DLD1 (cell line): Measurements from ENCODE around the gene TCHP.

Experiments
- in situ Hi-C: cut with HindIII; loops from 2 replicates; pipeline ENCODE4 v1.10.0; 2017; ENCODE audit warnings: low sequenced_read_pairs

TCHP gene

GRCh38 chr12:109931143-109931542 lies 31.1 kb downstream of the TCHP start:
- in situ Hi-C loops, result no loop called here

GRCh38 chr12:109932878-109933503 lies 32.9 kb downstream of the TCHP start:
- in situ Hi-C loops, result no loop called here

GRCh38 chr12:109934026-109934425 lies 34.0 kb downstream of the TCHP start:
- in situ Hi-C loops, result no loop called here

- in situ Hi-C loops, result no loop called here
Observed at GRCh38 chr12:109937371-109937770, 37.3 kb downstream of the TCHP start.

- in situ Hi-C loops, result no loop called here
Observed at GRCh38 chr12:109938947-109939346, 38.9 kb downstream of the TCHP start.

- in situ Hi-C loops, result no loop called here
Observed at GRCh38 chr12:109939504-109939903, 39.4 kb downstream of the TCHP start.

GRCh38 chr12:109940339-109940923 lies 40.4 kb downstream of the TCHP start:
- in situ Hi-C loops, result no loop called here

GRCh38 chr12:109943811-109944210 lies 43.7 kb downstream of the TCHP start:
- in situ Hi-C loops, result no loop called here

GRCh38 chr12:109944561-109945359 lies 44.7 kb downstream of the TCHP start:
- in situ Hi-C loops, result no loop called here

- in situ Hi-C loops, result no loop called here
Observed at GRCh38 chr12:109946505-109946904, 46.4 kb downstream of the TCHP start.

- in situ Hi-C loops, result no loop called here
Observed at GRCh38 chr12:109946913-109947312, 46.8 kb downstream of the TCHP start.

GRCh38 chr12:109947521-109947920 lies 47.4 kb downstream of the TCHP start:
- in situ Hi-C loops, result no loop called here

GRCh38 chr12:109948368-109948767 lies 48.3 kb downstream of the TCHP start:
- in situ Hi-C loops, result no loop called here

- in situ Hi-C loops, result no loop called here
Observed at GRCh38 chr12:109949089-109949488, 49.0 kb downstream of the TCHP start.

GRCh38 chr12:109950625-109951024 lies 50.6 kb downstream of the TCHP start:
- in situ Hi-C loops, result no loop called here

GRCh38 chr12:109951136-109951535 lies 51.1 kb downstream of the TCHP start:
- in situ Hi-C loops, result no loop called here

GRCh38 chr12:109951751-109952150 lies 51.7 kb downstream of the TCHP start:
- in situ Hi-C loops, result no loop called here

GRCh38 chr12:109952160-109952858 lies 52.2 kb downstream of the TCHP start:
- in situ Hi-C loops, result no loop called here

GRCh38 chr12:109952873-109953272 lies 52.8 kb downstream of the TCHP start:
- in situ Hi-C loops, result no loop called here

- in situ Hi-C loops, result no loop called here
Observed at GRCh38 chr12:109953656-109954055, 53.6 kb downstream of the TCHP start.

- in situ Hi-C loops, result no loop called here
Observed at GRCh38 chr12:109958374-109958773, 58.3 kb downstream of the TCHP start.
